Astrocyte of the spinal cord (primary cell): ENCODE results near the gene RHEBL1.

Experiments
- DNase-seq: peaks from one replicate; pipeline ENCODE4 v3.0.0; 2011; ENCODE audit warnings: low read depth, low spot score
- H3K4me3 ChIP-seq: 2 replicates; pipeline ENCODE4 v1.5.1; 2011; ENCODE audit warnings: low read depth, mild to moderate bottlenecking, low read length, moderate library complexity
- in situ Hi-C: cut with HindIII; loops from 2 replicates; pipeline ENCODE4 v1.10.0; 2017; ENCODE audit warnings: low sequenced_read_pairs
- TF ChIP-seq, protein P1 (sequence below): IDR thresholded peaks from 2 replicates; pipeline ENCODE4 v1.5.1; 2012; ENCODE audit warnings: low read depth, mild to moderate bottlenecking, low read length, inconsistent platforms

Gene RHEBL1

GRCh38 chr12:49051373-49051764, 18.4 kb downstream of the RHEBL1 start:
- no peak for DNase-seq
- in situ Hi-C loops = no loop called here
- no peak overlapping the region for H3K4me3 ChIP-seq
- TF ChIP-seq, protein P1, sequence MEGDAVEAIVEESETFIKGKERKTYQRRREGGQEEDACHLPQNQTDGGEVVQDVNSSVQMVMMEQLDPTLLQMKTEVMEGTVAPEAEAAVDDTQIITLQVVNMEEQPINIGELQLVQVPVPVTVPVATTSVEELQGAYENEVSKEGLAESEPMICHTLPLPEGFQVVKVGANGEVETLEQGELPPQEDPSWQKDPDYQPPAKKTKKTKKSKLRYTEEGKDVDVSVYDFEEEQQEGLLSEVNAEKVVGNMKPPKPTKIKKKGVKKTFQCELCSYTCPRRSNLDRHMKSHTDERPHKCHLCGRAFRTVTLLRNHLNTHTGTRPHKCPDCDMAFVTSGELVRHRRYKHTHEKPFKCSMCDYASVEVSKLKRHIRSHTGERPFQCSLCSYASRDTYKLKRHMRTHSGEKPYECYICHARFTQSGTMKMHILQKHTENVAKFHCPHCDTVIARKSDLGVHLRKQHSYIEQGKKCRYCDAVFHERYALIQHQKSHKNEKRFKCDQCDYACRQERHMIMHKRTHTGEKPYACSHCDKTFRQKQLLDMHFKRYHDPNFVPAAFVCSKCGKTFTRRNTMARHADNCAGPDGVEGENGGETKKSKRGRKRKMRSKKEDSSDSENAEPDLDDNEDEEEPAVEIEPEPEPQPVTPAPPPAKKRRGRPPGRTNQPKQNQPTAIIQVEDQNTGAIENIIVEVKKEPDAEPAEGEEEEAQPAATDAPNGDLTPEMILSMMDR = no peak

- no peak overlapping the region for H3K4me3 ChIP-seq
- in situ Hi-C loops = no loop called here
- DNase-seq = no peak
- TF ChIP-seq, protein P1 = no peak
Observed at GRCh38 chr12:49050507-49051372, 19.0 kb downstream of the RHEBL1 start.

- TF ChIP-seq, protein P1 = no peak
- no peak overlapping the region for H3K4me3 ChIP-seq
- peak; percentile 75 for DNase-seq
- in situ Hi-C loops = no loop called here
Observed at GRCh38 chr12:49049566-49050224, 20.1 kb downstream of the RHEBL1 start.

GRCh38 chr12:49048953-49049352, 20.8 kb downstream of the RHEBL1 start:
- no peak for DNase-seq

DNA sequence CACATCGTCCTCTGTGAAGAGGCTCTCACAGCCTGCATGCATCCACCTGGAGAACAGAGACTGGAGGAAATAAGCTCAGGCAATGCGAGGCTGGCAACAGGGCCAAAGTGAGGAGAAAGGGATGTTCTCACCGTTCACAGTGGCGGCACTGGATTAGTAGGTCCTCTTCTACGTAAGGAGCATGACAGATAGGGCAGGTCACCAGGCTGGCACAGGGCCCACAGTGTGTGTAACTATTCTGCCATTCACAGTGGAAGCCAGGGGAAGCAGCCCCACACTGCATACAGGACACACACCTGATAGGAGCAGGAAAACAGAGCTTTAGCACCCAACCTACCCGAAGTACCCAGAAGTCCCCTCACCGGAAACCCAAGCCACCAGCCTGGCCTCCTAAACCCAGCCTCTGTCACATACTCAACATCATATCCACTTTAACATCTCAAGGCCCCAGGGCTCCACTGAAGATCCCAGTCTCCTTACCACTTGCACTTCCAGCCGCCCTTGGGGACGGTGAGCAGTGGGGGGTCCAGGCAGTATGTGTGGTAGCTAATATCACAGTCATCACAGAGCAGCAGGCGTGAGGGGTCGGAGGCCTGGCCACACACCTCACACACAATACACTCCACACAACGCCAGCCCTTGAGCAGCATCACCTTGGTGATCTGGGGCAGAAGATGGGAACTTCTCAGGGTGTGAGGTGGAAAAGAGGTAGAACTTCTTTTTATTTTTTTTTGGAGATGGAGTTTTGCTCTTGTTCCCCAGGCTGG, 23.5 kb downstream of the RHEBL1 start:
- no peak overlapping the region for H3K4me3 ChIP-seq
- DNase-seq = no peak
- in situ Hi-C loops = no loop called here
- TF ChIP-seq, protein P1 = no peak

More at GRCh38 chr12:49048953-49049352, 20.8 kb downstream of the RHEBL1 start:
- TF ChIP-seq, protein P1 = no peak
- in situ Hi-C loops = no loop called here
- H3K4me3 ChIP-seq = no peak overlapping the region

- TF ChIP-seq, protein P1 = no peak
- in situ Hi-C loops = no loop called here
- no peak overlapping the region for H3K4me3 ChIP-seq
- no peak for DNase-seq
Observed at GRCh38 chr12:49044660-49045059, 25.1 kb downstream of the RHEBL1 start.
